Stimulated activated CD4-positive, alpha-beta T cell treated with anti-CD3 and anti-CD28 coated beads, Interleukin-1b, Interleukin-23, amount 100 ng/mL, for 48 hours (primary cell): ENCODE measurements around the gene APOL4.
A peak's percentile ranks its signal among the peaks of the same experiment; 100 is the strongest.
"Not testable (repeated sequence)": the region's sequence is repeated elsewhere in the genome, so short reads cannot be mapped to it uniquely, and the experiment has no call there.

Experiments used
- DNase-seq: peaks from one replicate; pipeline ENCODE4 v3.0.0-alpha.2; 2020

The APOL4 gene

DNA sequence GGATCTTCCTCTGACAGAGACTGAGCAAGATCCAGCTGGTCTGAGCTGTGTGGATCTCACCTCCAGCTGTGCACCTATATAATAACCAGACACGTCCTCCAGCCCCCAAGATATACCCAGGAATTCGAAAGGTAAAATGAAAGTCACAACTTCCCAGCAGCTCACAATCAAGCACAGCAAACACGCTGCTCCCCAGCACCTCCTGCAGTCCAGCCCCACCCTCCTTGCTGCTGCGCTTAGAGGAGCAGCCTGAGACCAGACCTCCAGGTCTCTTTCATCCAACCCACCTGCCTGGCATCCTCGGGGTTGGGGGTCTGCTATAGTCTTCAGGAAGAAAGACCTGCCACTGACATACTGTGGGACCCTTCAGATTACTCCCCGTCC, 3.0 kb upstream of the APOL4 start:
- DNase-seq, result no peak

DNA sequence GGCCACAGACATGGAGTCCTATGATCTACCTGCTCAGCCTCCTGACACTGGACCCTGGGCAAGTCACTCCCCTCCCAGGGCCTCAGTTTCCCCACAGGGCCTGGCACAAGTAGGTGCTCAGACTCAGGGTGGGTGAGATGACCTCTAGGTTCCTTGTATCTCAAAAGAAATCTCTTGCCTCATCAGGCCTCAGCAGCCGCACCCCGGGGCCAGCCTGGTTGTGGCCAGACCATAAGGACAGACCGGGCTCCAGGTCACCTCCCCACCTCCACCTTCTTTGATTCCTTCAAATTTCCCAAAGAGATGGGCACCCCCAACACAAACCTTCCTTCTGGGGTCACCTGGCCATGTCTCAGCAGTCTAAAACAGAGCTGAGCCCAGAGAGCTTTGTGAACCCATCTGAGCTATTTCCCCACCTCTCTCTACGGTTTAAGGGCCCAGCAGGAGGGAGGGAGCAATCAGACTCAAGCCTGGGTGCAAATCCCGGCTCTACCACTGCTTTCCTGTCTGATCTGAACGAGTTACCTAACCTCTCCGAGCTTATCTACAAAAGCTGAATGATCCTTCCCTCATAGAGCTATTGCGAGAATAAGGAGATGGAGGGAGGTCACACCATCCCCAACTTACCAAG, 2.5 kb upstream of the APOL4 start:
- DNase-seq, result no peak

DNA sequence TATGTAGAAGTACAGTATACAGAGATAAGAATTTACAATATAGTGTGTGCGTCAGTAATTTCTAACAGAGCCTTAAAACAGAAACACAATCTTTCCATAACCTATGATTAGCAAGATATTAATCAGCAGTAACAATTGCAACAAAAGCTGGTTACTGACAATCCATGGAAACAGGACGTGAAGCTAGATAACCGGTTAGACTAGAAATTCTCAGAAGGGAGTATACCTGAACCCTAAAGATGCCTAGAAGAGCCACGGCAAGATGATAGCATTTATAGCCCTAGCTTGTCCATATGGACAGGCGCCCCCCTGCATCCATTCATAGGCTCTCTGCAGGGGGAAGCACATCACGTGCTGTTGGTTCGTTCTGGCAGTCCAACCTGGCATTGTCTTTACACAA, 1.8 kb upstream of the APOL4 start:
- not testable (repeated sequence) for DNase-seq

DNA sequence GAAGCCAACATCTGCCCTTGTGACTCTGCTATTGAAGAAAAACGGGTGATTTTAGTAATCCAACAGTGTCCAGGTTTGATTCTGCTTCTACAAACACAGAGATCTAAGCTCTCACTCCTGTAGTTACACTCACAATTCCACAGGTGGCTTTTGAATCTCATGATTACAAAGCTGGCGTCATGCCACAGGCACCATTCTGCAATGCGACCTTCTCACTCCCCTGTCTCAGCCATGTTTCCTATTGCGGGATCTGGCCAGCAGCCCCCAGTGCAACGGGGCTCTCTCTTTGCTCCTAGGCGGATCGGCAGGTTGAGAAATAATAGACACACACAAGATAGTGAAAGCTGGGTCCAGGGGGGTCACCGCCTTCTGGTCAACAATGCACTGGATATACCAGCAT, 1.3 kb upstream of the APOL4 start:
- DNase-seq, result not testable (repeated sequence)

DNA sequence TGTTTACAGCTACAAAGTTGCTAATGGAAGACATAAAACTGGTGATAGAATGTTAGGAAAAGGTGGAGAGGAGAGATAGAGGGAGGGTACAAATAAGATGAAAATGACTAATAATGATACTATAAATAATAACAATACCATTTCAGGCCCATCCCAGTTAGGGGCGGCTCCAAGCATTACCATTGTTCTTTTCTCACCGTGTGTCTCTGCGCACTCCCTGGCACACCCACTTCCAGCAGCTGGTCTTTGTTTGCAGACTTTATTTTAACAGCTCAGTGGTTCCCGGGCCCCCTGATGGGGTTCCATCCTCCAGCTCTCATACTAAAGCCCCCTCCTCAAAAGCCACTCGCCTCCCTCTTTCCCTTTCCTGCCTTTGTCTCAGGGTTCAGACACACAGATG, 584 bp downstream of the APOL4 start:
- DNase-seq, result not testable (repeated sequence)

DNA sequence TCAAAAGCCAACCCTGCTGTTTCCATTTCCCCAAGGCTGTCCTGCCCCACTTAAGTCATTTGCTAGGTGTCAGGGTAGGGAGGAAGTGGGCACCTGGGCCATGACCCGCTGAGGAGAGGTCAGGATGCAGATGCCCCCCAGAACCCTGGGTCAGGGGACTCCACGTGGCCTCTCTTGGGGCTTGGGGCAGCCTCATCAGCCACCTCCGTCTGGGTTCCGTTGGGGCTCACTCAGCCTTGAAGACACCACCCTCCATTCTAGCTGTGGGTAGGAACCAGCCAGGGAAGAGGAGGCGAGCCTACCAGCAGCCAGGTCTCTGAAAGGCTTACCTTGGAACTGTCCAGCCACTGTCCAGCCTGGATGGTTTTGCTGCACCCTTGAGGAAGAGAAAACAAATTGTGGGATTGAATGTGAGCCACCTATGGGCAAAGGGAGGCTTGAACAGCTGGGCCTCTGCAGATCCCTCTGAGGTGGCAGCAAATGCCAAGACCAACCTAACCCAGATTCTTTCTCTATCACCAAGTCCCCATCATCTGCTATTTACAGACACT, 2.5 kb downstream of the APOL4 start:
- DNase-seq, result no peak

DNA sequence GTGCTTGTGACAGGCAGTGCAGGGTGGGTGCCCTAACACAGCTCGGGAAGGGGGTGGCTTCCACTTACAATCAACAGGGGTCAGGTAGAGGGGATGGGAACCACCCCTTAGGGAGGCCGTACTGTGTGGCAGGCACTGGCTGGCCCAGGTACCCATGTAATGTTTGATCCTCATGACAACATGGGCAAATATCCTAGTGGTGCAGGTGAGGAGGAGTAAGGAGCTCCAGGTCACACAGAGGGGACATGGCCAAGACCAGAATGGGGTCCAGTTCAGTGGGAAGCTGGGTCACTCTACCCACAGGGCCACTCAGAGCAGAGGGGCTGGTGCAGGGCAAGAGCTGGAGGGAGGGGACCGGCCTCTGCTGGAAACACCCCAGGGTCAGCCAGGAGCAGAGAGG, 3.1 kb downstream of the APOL4 start:
- no peak for DNase-seq

DNA sequence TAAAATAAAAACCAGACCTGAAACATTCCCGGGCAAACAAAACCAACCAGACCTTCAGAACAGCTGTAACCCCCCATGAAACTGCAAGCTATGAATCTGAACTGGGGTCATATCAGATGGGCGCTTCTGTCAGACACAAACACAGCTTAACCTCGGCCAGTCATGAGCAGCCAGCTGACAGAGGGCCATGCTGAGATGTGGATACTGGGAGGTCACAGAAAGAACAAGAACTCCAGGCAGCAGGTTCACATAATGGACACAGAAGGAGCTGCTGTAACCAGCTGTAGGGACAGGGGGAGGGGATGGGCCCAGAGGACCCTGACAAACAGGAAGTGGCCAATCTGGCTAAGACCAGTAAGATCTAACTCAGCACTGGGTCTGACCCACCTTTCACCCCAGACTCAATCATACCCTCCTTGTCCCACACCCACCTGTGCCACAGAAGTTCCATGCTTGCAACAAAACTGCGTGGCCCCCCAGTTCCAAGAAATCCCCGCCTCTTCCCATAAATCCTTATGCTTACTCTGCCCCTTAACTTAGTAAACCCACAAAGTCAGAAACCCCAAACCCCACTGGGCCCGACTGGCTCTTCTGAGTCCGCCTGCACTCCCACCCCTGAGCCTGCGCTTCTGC, 4.0 kb downstream of the APOL4 start:
- no peak for DNase-seq

DNA sequence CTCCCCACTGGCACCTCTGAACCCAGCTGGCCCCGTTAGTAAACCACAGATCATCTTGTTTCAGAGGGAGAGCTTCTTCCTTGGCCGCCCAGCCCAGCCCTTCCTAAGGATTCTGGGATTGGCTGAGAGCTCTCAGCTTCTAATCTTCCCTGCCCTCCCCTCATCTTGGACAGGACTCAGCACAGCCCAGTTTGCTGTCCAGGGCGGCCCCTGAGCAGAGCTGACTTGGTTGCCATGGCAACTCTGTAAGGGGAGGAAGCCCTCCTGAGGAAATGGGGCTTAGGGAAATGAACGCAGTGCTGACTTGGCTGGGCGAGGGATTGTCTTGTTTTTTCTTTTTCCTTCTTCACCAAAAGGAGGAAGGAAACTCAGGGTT, 4.6 kb downstream of the APOL4 start:
- no peak for DNase-seq

DNA sequence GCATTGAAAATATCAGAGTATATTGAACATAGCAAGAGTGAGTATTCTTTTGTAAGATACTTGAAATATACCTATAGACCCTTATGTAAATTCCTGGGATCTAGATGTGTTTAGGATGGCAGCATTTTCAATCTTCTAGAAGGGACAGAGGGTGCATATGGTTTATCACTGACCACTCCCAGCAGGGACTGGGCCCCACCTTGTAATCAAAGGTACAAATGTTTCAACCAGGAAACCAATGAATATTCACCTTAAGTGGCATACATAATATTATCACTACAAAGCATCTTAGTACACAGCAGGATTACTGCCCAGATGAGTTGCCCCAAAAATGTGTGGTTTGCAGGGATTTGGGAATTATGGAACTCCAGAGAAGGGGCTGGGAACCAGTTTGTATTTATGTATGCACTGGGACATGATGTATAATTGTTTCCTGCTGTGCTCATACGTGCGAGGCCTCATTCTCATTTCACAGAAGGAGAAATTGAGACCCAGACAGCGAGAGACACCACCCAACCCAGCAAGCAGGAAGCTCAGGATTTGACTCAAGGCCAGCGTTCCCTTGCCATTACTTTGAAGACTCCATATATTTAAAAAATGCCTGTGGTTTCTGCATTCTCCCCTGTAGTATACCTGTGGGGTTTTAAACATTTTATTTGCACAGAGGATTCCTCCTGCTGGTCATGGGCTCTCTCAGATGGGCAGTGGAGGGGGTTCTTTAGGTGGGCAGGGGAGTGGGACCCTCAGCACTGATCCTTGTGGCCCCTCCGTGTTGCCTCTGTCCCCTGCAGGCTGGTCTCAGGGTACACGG, 5.2 kb downstream of the APOL4 start:
- no peak for DNase-seq

DNA sequence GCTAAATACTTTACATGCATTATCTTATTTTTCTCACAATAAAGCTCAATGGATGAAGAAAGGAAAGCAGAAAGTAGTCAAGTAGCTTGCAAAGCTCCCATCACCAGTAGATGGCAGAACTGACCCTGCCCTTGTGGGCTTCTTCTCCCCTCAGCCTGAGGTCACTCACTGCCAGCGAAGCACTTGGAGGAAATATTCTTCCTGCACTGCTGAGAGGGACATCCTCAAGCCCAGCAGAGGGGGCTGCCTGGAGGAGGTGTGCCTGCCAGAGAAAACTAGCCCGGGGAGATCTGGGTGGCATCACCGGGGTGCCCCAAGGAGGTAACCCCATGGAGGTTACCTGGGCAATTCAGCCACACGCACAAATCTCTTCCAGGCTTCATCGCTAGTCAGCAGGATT, 6.6 kb downstream of the APOL4 start:
- DNase-seq, result peak; percentile 40

DNA sequence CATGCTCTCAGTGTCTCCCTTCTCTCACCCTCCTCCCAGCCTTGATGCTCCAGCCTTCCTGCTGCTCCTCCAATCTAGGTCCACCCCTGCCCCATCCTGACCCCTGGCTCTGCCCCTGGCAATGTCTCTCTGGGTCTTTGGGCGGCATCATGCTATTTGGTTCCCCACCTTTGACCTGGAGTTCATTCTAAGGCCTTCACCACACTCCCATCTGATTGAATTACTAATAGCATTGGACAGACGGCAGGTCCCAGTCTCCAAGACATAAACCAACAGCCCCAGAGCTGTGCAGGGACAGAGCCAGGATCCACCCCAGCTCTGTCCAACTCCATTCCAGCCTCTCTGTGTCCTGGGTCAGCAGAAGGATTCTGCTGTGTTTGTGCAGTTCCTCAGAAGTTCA, 7.2 kb downstream of the APOL4 start:
- DNase-seq, result no peak

DNA sequence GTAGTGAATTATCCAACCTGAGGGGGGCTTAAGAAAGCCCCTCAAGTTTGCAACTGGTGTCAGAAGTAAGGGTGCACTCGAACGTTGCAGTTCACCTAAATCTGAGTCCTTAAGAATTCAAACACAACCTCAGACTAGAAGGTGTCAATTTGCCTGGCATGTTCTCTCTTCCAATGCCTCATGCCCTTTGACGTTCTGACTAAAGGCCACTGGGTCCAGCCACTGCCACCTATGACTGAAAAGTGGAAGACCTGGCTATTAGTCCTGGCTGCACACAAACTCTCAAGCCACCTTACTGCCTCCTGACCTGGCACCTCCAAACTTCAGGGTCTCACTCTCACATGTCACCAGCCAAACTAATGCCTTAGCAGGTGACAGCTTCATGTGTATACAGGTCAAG, 8.0 kb downstream of the APOL4 start:
- no peak for DNase-seq

DNA sequence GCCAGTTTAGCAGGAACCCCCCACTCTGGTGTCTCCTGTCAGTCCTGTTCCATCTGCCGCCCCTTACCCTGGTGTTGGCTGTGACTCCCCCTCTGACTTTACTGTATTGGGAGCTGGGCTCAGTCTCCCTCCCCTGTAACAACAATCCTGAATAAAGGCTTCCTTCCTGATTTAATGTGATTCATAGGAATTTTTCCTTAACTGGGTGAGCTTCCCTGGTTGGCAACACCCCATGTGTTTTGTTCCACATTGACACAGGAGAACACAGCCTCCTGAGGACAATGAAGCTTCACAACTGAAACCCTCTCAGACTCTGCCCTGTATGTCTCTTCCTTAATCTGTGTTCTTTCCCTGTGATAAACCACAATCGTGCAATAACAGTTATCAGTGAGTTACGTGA, 8.4 kb downstream of the APOL4 start:
- no peak for DNase-seq

DNA sequence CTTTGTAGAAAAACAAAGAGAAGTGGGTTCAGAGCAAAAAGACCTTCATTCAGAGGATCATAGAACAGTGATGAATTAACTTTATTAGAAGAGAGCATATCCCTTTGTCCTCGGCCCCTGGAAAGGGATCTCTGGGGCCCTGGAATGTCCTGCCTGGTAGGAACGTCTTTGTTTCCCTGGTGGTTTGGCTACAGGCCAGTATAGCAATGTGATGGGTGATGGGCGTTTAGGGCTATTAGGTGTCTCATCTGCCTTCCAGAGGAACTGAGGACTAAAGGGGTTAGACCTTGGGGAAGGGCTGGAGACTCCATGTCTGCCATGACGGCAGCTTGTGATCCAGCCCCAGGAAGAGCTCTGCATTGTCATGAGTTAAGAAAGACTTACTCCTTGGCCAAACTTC, 9.1 kb downstream of the APOL4 start:
- no peak for DNase-seq

DNA sequence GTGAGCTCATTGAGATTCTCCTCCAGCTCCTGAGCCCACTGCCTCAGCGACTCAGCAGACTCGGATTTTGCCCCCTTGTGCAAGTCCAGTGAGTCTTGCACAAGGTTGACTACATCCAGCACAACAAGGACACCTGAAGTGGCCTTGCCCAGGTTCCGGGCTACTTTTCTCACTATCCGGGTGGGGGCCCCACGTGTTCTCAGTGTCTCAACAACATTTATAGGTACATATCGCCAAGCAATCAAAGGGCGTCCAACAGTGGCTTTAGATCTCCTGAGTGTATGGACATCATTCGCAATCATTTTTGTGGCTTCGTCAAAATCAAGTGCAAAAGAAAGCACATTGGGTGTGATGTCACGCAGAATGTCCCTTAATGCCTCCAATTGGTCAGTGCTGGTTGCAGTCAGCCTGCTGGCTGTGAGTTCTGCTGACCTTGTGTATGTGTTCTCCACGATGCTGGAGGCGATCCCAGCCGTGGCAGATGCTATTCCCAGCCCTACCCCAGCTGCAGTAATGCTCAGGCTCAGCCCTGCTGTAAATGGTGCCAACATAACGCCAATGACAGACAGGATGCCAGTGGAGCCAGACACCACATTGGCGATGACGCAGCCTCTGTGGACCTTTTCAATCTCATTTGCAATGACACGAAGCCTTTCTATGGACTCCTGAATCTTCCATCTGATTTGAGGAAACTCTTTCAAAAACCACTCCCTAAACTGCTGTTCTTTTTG, 10.3 kb downstream of the APOL4 start:
- no peak for DNase-seq

DNA sequence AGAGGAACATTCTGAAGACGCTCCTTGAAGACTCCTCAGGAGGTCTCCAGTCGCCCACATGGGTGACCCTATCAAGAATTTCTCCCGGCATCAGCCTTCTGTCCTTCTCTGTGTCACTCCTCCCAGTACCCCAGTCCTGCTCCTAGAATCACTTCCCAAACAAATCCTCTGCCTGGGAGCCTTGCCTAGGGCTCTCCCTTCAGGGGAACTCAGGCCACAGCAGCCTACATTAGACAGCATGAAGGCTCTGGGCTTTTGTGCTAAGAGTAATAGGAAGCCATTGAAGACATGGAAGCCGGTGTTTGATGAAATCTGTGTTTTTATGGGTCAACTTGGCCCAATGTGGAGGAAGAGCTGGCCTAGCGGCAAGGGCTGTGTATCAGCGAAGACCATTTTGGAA, 13.7 kb downstream of the APOL4 start:
- not testable (repeated sequence) for DNase-seq

DNA sequence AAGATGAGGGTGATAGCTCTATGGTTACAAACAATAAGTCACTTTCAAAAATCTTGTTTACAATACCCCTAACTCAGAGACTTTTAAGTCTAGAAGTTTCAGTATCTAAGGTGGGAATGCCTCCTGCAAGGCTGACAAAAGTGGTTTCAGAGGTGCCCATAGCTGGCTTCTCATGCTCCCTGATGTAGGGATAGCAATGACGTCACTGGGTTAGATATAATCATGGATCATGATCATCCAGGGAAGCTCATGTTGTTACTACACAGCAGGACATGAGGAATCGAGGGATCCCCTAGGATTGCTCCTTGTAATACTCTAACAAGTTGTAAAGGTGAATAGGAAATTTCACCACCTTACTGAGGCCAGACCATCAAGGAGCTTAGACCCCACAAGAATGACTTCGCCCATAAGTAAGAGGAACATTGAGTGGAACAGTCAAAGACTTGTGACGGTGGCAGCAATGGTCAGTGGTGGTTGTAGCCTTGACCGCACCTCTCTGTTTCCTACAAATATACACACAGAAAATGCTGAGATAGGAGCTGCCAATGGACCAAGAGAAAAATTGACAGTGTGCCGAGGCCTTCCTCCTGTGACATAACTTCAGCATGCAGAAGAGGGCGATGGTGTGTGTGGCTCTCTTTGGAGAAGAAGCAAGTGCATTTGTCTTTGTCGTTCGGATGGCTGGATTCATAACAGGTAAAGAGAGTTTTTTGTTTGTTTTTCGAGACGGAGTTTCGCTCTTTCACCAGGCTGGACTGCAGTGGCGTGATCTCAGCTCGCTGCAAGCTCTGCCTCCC, 15.6 kb downstream of the APOL4 start:
- DNase-seq, result no peak

DNA sequence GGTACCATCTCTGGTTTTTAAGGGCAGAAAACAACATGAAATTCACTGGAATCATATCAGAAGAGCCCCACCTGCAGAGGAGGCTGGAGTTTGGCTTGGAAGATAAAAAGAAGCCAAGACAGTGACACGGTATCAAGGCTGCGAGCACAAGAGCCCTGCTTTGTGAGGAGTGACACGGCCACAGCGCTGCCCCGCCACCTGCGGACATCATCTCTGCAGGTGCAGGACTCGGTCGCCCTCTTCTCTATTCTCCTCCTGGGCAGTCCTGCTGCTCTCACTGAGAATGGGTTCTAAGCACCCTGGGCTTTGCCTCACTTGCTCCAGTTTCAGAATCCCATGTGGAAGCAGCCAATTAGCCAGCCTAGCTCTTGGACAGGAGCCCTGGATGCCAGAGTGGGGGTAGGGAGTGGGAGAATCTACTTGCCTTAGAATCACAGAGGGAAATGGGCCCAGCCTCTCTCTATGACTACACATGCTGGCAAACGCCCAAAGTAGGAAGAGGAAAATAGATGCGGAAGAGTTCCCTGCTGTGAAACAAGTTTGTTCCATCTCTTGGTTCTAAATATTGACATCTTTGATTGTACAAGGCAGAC, 17.1 kb downstream of the APOL4 start:
- no peak for DNase-seq

DNA sequence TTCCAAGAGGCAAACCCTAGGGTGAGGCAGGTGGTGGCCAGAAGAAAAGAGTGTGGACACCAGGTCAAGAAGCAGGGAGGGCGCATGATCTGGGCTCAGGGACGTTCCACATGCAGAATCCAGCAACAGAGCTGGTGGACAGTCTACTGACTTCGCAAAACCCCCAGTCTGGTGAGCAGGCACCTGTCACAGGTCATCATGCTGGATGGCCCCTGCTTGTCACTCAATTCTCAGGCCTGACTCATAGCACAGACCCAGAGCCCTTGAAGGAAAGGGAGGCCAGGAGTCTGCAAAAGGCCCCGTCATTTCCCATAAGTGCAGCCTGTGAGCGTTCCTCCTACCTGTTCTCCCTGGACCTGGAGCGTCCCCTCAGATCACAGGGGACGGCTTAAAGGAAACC, 18.2 kb downstream of the APOL4 start:
- no peak for DNase-seq

DNA sequence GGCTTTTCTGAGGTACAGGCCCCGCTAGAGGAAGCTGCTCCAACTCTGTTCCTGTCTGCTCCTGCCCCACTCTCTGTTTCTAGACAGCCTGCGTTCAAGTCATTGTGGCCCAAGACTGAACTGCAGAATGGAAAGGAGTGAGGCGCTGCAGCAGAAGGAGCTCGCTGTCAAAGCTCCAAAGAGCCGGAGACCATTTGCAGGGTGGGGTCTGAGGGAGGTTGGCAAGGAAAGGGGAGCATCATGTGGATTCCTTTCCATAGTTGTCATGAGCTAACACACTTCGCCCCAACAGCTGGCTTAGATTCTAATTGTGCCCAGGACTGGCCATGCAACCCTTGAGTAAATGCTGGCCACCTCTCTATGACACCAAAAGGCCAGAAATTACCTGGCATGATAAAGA, 18.8 kb downstream of the APOL4 start:
- no peak for DNase-seq

DNA sequence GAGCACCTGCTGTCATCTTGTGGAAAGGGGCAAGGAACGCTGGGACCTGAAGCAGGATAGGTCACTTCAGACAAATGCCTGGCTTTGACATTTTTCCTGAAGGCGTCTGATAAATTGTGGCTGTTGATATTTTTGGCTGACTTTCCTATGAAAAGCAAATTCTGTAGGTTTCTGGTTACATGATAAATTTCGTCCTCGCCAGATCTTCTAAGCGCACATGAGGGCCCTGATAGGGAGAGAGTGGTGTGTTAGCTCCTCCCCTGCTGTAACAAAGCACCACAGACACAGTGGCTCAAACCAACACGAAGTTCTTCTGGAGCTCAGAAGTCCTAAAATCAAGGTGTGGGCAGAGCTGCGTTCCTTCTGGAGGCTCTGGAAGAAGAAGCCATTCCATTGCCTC, 19.6 kb downstream of the APOL4 start:
- no peak for DNase-seq
